NCI-H2171 treated with DMSO at 0.1 percent for 48 hours (cell line): ENCODE data around the gene LYPD5.
"Not testable (repeated sequence)": the region's sequence is repeated elsewhere in the genome, so short reads cannot be mapped to it uniquely, and the experiment has no call there.

Experiments
- DNase-seq: peaks from one replicate; lab custom pipeline; 2025; lab: John Stamatoyannopoulos, UW

Gene LYPD5

GRCh38 chr19:43806401-43806800 is 4.2 kb upstream of the LYPD5 start:
- DNase-seq: not testable (repeated sequence)

GRCh38 chr19:43804432-43804831 is 2.2 kb upstream of the LYPD5 start:
- DNase-seq: no peak

GRCh38 chr19:43799502-43800142 is 2.6 kb downstream of the LYPD5 start:
- DNase-seq: no peak

- peak; percentile 78 for DNase-seq
Measured at GRCh38 chr19:43798546-43799409, 3.5 kb downstream of the LYPD5 start.

- no peak for DNase-seq
Measured at GRCh38 chr19:43798026-43798545, 4.2 kb downstream of the LYPD5 start.

GRCh38 chr19:43797556-43797955 is 4.7 kb downstream of the LYPD5 start:
- no peak for DNase-seq

- DNase-seq: no peak
Measured at GRCh38 chr19:43797118-43797517, 5.1 kb downstream of the LYPD5 start.

- no peak for DNase-seq
Measured at GRCh38 chr19:43790587-43790986, 11.7 kb downstream of the LYPD5 start.

- no peak for DNase-seq
Measured at GRCh38 chr19:43789029-43789428, 13.2 kb downstream of the LYPD5 start.

GRCh38 chr19:43786665-43787064 is 15.6 kb downstream of the LYPD5 start:
- no peak for DNase-seq

- DNase-seq: peak; percentile 59
Measured at GRCh38 chr19:43784981-43785808, 17.1 kb downstream of the LYPD5 start.

GRCh38 chr19:43784241-43784980 is 17.8 kb downstream of the LYPD5 start:
- DNase-seq: no peak

GRCh38 chr19:43783636-43784035 is 18.6 kb downstream of the LYPD5 start:
- no peak for DNase-seq

- no peak for DNase-seq
Measured at GRCh38 chr19:43782689-43783231, 19.5 kb downstream of the LYPD5 start.

- DNase-seq: peak; percentile 25
Measured at GRCh38 chr19:43782311-43782660, 20.0 kb downstream of the LYPD5 start.

GRCh38 chr19:43781630-43782310 is 20.5 kb downstream of the LYPD5 start:
- DNase-seq: no peak

GRCh38 chr19:43780706-43781525 is 21.3 kb downstream of the LYPD5 start, which contains the start of gene KCNN4:
TSS of gene KCNN4 (minus strand) at chr19:43780973. CDS start at chr19:43780861, 112 bp downstream.
- peak; percentile 36 for DNase-seq

- no peak for DNase-seq
Measured at GRCh38 chr19:43779820-43780219, 22.4 kb downstream of the LYPD5 start.

- DNase-seq: no peak
Measured at GRCh38 chr19:43779147-43779819, 23.0 kb downstream of the LYPD5 start.
